Measurements from ENCODE around the gene CHIT1.

DNA sequence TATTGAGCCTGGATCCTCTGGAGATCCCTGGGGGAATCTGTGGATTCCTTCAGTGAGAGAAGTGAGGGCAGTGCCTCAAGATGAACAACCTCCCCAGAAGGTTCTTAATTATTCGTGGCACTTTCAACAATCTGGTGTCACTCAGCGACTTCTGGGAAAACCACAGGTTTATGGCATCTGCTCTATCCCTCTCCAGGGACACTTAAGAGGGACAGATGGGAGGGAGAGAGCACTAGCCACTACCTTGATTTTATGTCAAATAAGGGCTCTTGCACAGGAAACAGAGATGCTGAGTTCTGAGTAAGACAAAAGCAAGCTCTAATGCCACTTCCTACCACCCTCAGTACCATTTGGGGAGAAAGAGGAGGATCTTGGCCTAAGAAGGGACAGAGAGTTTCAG lies 21.7 kb downstream of the CHIT1 start:
- TF ChIP-seq POLR2A (IDR thresholded peaks at IDR 0.05; ENCODE audit: low read length) (no peak), GATA1 (IDR thresholded peaks at IDR 0.05; ENCODE audit: low read depth, low read length) (no peak)
